Aorta (tissue), 5 donors: ENCODE measurements around the gene ATP8B1. TPM values are rescaled to one million over a fixed set of nuclear protein-coding genes. Genes with fewer than 3 reads are reported as not detected.
"Not testable (repeated sequence)": the region's sequence is repeated elsewhere in the genome, so short reads cannot be mapped to it uniquely, and the experiment has no call there.

ENCODE experiments used
- ATAC-seq: fragments of 200-7000 bp; cut with Tn5 transposase; one replicate; pipeline ENCODE4 v1.9.1; 2022; ENCODE audit warnings: moderate library complexity; ENCODE audit not compliant: low FRiP score
- DNase-seq, 2 donors: peaks; one replicate each; pipeline ENCODE4 v3.0.0-alpha.2; 2020
- H3K27ac ChIP-seq, 2 donors: one replicate each; pipeline ENCODE4 v1.5.1; 2013; ENCODE audit warnings: low read length in 2 of 2, mild to moderate bottlenecking in 2 of 2, moderate library complexity in 2 of 2, control low read depth in 1 of 2, inconsistent platforms in 1 of 2, low read depth in 1 of 2
- H3K27me3 ChIP-seq, 2 donors: one replicate each; pipeline ENCODE4 v1.6.1; 2013; ENCODE audit warnings: control low read depth in 1 of 2, low read length in 1 of 2, mild to moderate bottlenecking in 1 of 2, moderate library complexity in 1 of 2; ENCODE audit not compliant: insufficient read depth in 2 of 2, control insufficient read depth in 1 of 2
- H3K36me3 ChIP-seq, 2 donors: one replicate each; pipeline ENCODE4 v1.6.1; 2013; ENCODE audit warnings: control low read depth in 1 of 2, low read length in 1 of 2, mild to moderate bottlenecking in 1 of 2; ENCODE audit not compliant: insufficient read depth in 2 of 2, control insufficient read depth in 1 of 2
- H3K4me1 ChIP-seq, 2 donors: one replicate each; pipeline ENCODE4 v1.6.1; 2013; ENCODE audit warnings: low read length in 2 of 2, control low read depth in 1 of 2, mild to moderate bottlenecking in 1 of 2, moderate library complexity in 1 of 2; ENCODE audit not compliant: insufficient read depth in 2 of 2, control insufficient read depth in 1 of 2
- H3K4me3 ChIP-seq, 2 donors: one replicate each; pipeline ENCODE4 v1.5.1; 2013; ENCODE audit warnings: low read length in 2 of 2, control low read depth in 1 of 2, mild to moderate bottlenecking in 1 of 2
- H3K9me3 ChIP-seq: one replicate; pipeline ENCODE4 v1.6.1; 2013; ENCODE audit warnings: mild to moderate bottlenecking, low read length; ENCODE audit not compliant: control insufficient read depth
- WGBS, 2 donors: extraction: QIAGEN DNeasy Blood & Tissue Kit; methylation state at CpG; one replicate each; pipeline ENCODE4 v1.1.7; 2013; 5-methylcytosine and 5-hydroxymethylcytosine counted together
- intact Hi-C, 2 donors: fragments of 100-400 bp; cut with DNase I; formaldehyde crosslinking; loops; one replicate each; pipeline versions ENCODE4 v1.14.2 to v1.15.0; 2022
- polyA plus RNA-seq, 2 donors: library from polyadenylated mRNA; stranded (reverse); fragments of 200-250 nt; gene quantifications; one replicate each; pipeline ENCODE4 v1.2.3, GENCODE V29; 2013
- total RNA-seq, 2 donors: library from RNA; stranded (reverse); fragmentation: NEBNext Ultra II Directional; extraction: Animal tissue kit (Norgen Biotek cat#: 25700); gene quantifications; one replicate each; pipeline ENCODE4 v1.2.1, GENCODE V29; 2021
- donor health status: healthy with polysubstance abuse.
- donor health status: Bipolar disorder and iron deficiency.
- donor health status: DM: no; HTN: no; CAD: no.
- donor health status: DM: no; HTN: no; CAD: no.
- donor health status: DM: yes; HTN: yes; CAD: no.

The ATP8B1 gene
- total and polyA plus RNA-seq, 4 donors = 11.6 to 101 (median 54.8) TPM

DNA sequence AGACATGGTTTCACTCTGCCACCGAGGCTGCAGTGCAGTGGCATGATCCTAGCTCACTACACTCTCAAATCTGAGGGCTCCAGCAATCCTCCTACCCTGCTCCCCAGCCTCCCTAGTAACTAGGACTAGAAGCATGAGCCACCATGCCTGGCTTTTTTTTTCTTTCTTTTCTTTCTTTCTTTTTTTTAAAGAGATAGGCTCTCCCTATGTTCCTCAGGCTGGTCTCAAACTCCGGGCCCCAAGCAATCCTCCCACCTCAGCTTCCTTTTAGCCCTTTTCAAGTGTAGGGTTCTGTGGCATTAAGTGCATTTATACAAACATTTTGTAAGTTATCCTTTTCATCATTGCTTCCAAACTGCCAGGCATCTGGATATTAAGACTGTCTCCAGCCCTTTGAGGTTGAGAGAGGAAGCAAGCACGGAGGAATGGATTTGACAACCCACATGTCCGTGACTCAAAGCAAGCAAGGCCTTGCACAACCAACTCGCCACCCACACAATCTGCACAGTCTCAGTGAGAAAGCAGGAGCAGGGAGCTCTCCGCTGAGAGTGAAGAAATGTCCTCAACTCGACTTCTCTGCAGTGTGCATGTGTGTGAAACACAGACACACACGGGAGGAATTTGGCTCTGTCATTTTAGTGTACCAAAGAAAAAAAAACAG is 65.6 kb downstream of the ATP8B1 start:
- H3K27ac ChIP-seq = peak overlapping the region in 1 of 2 donors; percentile 43
- intact Hi-C loops = loop anchor here in 1 of 2 donors (5.0 kb wide), 2 partner anchors 40 to 65 kb away; partner anchors contain the start of gene ATP8B1
- no peak overlapping the region for H3K4me3 ChIP-seq
- DNase-seq (peak; percentile 89), ATAC-seq (peak; percentile 87)
- peaks cover 3% of the 10 kb centered on the region in 2 donors for H3K4me1 ChIP-seq
- peaks cover 0 to 3% of the 10 kb centered on the region in 2 donors for H3K36me3 ChIP-seq
- H3K9me3 ChIP-seq = peaks cover 3% of the 10 kb centered on the region
- WGBS, 2 donors = 10 to 13% methylated on average over 8 of the region's 8 CpGs
- no peaks in the 10 kb centered on the region for H3K27me3 ChIP-seq

DNA sequence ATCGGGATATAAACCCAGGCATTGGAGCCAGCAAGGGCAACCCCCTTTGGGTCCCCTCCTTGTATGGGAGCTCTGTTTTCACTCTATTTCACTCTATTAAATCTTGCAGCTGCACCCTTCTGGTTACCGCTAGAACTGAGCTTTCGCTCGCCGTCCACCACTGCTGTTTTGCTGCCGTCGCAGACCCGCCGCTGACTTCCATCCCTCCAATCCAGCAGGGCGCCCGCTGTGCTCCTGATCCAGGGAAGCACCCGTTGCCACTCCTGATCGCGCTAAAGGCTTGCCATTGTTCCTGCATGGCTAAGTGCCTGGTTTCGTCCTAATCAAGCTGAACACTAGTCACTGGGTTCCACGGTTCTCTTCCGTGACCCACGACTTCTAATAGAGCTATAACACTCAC is 68.1 kb downstream of the ATP8B1 start:
- not testable (repeated sequence) for H3K27me3 ChIP-seq, H3K4me1 ChIP-seq, H3K9me3 ChIP-seq, H3K27ac ChIP-seq, H3K4me3 ChIP-seq, DNase-seq, ATAC-seq, H3K36me3 ChIP-seq
- 97% methylated on average over 18 of the region's 18 CpGs for WGBS, 2 donors
- intact Hi-C loops = loop anchor here in 1 of 2 donors (5.0 kb wide), 2 partner anchors 42 to 67 kb away; partner anchors contain the start of gene ATP8B1

- Histone ChIP-seq H3K4me3 (no peak overlapping the region), H3K9me3 (no peaks in the 10 kb centered on the region), H3K27me3 (no peaks in the 10 kb centered on the region), H3K36me3 (no peaks in the 10 kb centered on the region), H3K4me1 (peaks cover 0 to 3% of the 10 kb centered on the region in 2 donors), H3K27ac (no peak overlapping the region)
- intact Hi-C loops = no loop called here
- WGBS, 2 donors = 93 to 97% methylated on average over 3 of the region's 3 CpGs
- no peak for DNase-seq
- no peak for ATAC-seq
These were observed 69.3 kb downstream of the ATP8B1 start for GRCh38 chr18:57733861-57734260.

DNA sequence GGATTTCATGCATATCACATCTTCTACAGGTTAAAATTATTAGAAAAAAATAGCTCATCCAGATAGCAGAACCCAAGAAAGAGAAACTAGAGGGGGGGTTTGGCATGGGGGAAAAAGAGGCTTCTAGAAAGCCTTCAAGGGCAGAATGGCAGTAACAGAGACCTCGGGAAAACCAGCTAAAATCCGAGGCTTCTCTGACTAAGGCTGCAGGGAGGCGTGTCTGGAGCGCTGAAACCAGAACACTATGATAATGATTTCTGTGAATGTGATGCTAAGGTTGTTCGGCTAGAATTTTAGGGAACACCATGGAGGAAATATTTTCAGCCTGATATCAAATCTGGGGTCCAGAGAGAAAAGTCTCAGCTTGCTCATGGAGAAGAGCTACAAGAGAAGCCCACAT is 73.0 kb downstream of the ATP8B1 start:
- peaks cover 0 to 4% of the 10 kb centered on the region in 2 donors for H3K4me1 ChIP-seq
- WGBS, 2 donors = 75 to 78% methylated on average over 5 of the region's 5 CpGs
- H3K27me3 ChIP-seq = no peaks in the 10 kb centered on the region
- H3K27ac ChIP-seq = no peak overlapping the region
- intact Hi-C loops = no loop called here
- ATAC-seq (no peak), DNase-seq (no peak)
- no peaks in the 10 kb centered on the region for H3K9me3 ChIP-seq
- no peaks in the 10 kb centered on the region for H3K36me3 ChIP-seq
- H3K4me3 ChIP-seq = no peak overlapping the region

DNA sequence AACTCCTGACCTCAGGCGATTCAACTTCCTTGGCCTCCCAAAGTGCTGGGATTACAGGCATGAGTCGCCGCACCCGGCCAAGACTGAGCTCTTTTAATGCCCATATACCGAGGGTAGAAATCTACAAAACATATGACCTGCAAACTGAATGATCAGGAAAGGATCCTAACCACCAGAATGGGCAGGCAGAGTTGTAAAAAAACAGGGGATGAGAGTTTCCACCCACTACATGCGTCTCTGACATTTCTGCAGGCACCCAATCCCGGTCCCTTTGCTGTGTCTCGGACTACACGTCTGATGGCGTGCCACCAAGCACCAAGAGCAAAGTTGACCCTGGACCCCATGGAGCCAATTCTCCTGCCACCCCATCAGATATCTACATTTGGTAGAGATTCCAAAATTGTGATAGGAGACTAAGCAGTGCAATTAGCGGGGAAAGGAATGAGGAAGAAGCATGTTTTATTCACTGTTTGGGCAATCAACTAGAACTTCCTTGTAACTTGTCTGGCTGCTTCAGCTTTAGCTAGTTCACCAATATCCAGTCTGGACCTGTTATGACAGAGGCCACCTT is 74.1 kb downstream of the ATP8B1 start:
- peak overlapping the region in 1 of 2 donors; percentile 40 for H3K27ac ChIP-seq

GRCh38 chr18:57727952-57728807 is 74.9 kb downstream of the ATP8B1 start:
- Histone ChIP-seq H3K9me3 (no peaks in the 10 kb centered on the region), H3K4me3 (no peak overlapping the region), H3K27ac (peak overlapping the region in 1 of 2 donors; percentile 59), H3K36me3 (no peaks in the 10 kb centered on the region), H3K4me1 (peaks cover 0 to 4% of the 10 kb centered on the region in 2 donors), H3K27me3 (no peaks in the 10 kb centered on the region)
- no peak for DNase-seq
- peak; percentile 54 for ATAC-seq
- intact Hi-C loops = no loop called here
- 34 to 46% methylated on average over 6 of the region's 6 CpGs for WGBS, 2 donors

More for the DNA sequence above, 74.1 kb downstream of the ATP8B1 start:
- Histone ChIP-seq H3K4me3 (no peak overlapping the region), H3K36me3 (no peaks in the 10 kb centered on the region), H3K9me3 (no peaks in the 10 kb centered on the region), H3K4me1 (peaks cover 0 to 4% of the 10 kb centered on the region in 2 donors), H3K27me3 (no peaks in the 10 kb centered on the region)
- WGBS, 2 donors = 59 to 61% methylated on average over 11 of the region's 11 CpGs
- no peak for DNase-seq
- intact Hi-C loops = no loop called here
- no peak for ATAC-seq

GRCh38 chr18:57719211-57719935 is 83.7 kb downstream of the ATP8B1 start:
- intact Hi-C loops, H3K4me1 ChIP-seq, H3K4me3 ChIP-seq, H3K9me3 ChIP-seq, H3K27ac ChIP-seq, H3K36me3 ChIP-seq, H3K27me3 ChIP-seq, ATAC-seq, DNase-seq: not testable (repeated sequence)
- 91% methylated on average over 26 to 31 of the region's 31 CpGs for WGBS, 2 donors

GRCh38 chr18:57716549-57716948 is 86.6 kb downstream of the ATP8B1 start:
- Histone ChIP-seq H3K9me3 (no peaks in the 10 kb centered on the region), H3K4me3 (no peak overlapping the region), H3K4me1 (no peaks in the 10 kb centered on the region), H3K27me3 (no peaks in the 10 kb centered on the region), H3K36me3 (no peaks in the 10 kb centered on the region), H3K27ac (no peak overlapping the region)
- no peak for DNase-seq
- no peak for ATAC-seq
- intact Hi-C loops = no loop called here
- WGBS, 2 donors = 43 to 75% methylated on average over 3 of the region's 3 CpGs
